ENCODE data around the gene SPRED2. TPM values are rescaled to one million over a fixed set of nuclear protein-coding genes. Genes with fewer than 3 reads are reported as not detected.
A peak's percentile ranks its signal among the peaks of the same experiment; 100 is the strongest.

The SPRED2 gene
- 10 to 100 TPM; 21.9 to 28.8 (median 25.5) TPM for total RNA-seq

DNA sequence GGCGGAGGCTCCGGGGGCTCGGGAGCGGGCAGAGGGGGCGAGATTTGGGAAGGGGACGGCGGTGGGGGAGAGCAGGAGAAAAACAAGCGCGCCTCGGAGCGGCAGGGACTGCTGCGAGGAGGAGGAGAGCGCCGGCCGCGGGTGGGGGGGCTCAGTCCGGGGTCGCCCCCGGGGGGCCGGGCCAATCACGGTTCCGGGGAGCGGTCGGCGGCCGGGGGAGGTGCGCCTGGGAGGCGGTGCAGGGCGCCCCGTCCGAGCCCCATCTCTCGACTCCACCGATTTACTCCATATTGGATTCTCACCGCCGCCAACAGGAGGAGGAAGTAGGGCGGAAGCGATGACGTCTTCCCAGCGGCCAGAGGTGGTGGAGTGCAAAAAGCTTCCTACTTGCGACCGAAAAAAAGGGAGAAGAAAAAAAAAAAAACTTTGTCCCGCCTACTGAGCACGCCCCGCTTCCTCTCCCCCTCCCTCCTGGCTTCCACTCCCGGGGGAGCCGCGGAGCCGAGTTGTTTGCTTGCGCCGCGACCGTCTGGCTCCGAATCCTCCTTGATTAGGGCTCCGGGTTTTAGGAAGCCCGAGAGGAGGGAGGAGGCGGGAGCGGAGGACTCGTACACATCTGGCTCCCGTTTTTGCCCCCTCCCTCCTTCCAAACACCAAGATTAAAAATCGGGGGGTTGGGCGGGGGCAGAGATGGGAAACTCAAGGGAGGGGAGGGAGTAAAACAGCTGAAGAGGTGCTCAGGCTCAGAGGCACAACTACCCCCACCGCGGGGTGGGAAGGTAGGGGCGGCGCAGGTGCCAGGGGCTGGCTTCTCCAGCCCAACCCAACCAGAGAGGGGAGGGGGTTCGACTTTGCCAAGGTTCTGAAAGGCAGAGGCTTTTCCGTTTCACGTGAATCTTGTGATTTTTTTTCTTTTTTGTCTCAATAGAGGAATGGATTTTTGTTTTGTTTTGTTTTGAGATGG is at the start of gene SPRED2:
Gene SPRED2, minus strand, starts transcription at position 373 of the 964 bp plus-strand sequence. CDS start 612 bp downstream, outside the sequence.
- peak; percentile 93 to 95 for DNase-seq (ENCODE audit: low spot score in 2 of 2)
- TF ChIP-seq POLR2A (IDR thresholded peaks at IDR 0.05) (peak; percentile 49 to 81), EP300 (IDR thresholded peaks at IDR 0.05) (peak; percentile 59 to 96), CTCF (IDR thresholded peaks at IDR 0.05) (peak in 3 of 5 experiments; percentile 8 to 52 (median 27))
- Histone ChIP-seq H3K4me3 (peak within 1 kb of the TSS; percentile 70 to 93 (median 78)), H3K9me3 (no peaks in the 10 kb centered on the region), H3K27me3 (no peaks in the 10 kb centered on the region), H3K27ac (peak within 1 kb of the TSS; percentile 89 to 97 (median 94)), H3K4me1 (peaks cover 0 to 44% (median 15%) of the 10 kb centered on the region in 4 donors), H3K36me3 (no peaks in the 10 kb centered on the region)
- 1 to 2% methylated on average over 65 to 66 of the region's 68 CpGs for WGBS, 2 donors

GRCh38 chr2:65481961-65482360 is 49.6 kb upstream of the SPRED2 start:
- no peaks in the 10 kb centered on the region for H3K9me3 ChIP-seq
- no peak for DNase-seq (ENCODE audit: low spot score in 2 of 2)
- TF ChIP-seq CTCF (IDR thresholded peaks at IDR 0.05) (no peak), EP300 (IDR thresholded peaks at IDR 0.05) (no peak), POLR2A (IDR thresholded peaks at IDR 0.05) (no peak)
- WGBS, 2 donors, result 98 to 99% methylated on average over 2 of the region's 2 CpGs
- H3K27me3 ChIP-seq, result no peaks in the 10 kb centered on the region
- no peaks in the 10 kb centered on the region for H3K36me3 ChIP-seq
- H3K4me3 ChIP-seq, result no peak overlapping the region
- no peak overlapping the region for H3K27ac ChIP-seq
- no peaks in the 10 kb centered on the region for H3K4me1 ChIP-seq

DNA sequence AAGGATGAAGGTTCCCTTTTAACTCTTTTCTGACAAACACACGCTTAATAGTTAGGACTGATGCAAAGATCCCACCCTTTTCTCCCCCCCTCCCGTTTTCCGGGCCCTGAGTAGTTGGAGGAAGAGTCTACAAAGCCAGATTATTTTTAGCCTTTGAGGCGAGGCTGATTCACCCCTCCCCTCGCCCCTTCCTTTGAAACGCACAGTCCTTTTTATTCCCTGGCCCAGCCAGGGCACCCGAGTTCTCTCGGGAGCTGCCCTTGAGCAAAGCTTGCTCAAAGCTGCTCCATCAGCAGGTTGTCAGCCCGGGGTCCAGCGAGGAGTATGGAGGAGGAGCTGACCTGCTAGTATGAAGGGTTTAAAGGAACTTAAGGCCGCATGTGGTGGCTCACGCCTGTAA is 47.1 kb upstream of the SPRED2 start:
- TF ChIP-seq CTCF (IDR thresholded peaks at IDR 0.05), result no peak
- TF ChIP-seq EP300 (IDR thresholded peaks at IDR 0.05), result no peak
- no peak for TF ChIP-seq POLR2A (IDR thresholded peaks at IDR 0.05)
- Histone ChIP-seq H3K9me3 (peaks cover 0 to 8% (median 0%) of the 10 kb centered on the region in 4 donors), H3K4me1 (no peaks in the 10 kb centered on the region), H3K27ac (no peak overlapping the region), H3K36me3 (no peaks in the 10 kb centered on the region), H3K4me3 (no peak overlapping the region), H3K27me3 (no peaks in the 10 kb centered on the region)
- 38 to 49% methylated on average over 12 of the region's 12 CpGs for WGBS, 2 donors
- no peak for DNase-seq (ENCODE audit: low spot score in 2 of 2)

GRCh38 chr2:65478498-65479135 is 46.2 kb upstream of the SPRED2 start:
- no peaks in the 10 kb centered on the region for H3K27me3 ChIP-seq
- H3K4me1 ChIP-seq, result no peaks in the 10 kb centered on the region
- no peak for TF ChIP-seq CTCF (IDR thresholded peaks at IDR 0.05)
- no peak for TF ChIP-seq EP300 (IDR thresholded peaks at IDR 0.05)
- TF ChIP-seq POLR2A (IDR thresholded peaks at IDR 0.05), result no peak
- no peak for DNase-seq (ENCODE audit: low spot score in 2 of 2)
- H3K4me3 ChIP-seq, result no peak overlapping the region
- H3K36me3 ChIP-seq, result no peaks in the 10 kb centered on the region
- H3K27ac ChIP-seq, result no peak overlapping the region
- 84 to 89% methylated on average over 7 of the region's 7 CpGs for WGBS, 2 donors
- peaks cover 0 to 12% (median 0%) of the 10 kb centered on the region in 4 donors for H3K9me3 ChIP-seq

DNA sequence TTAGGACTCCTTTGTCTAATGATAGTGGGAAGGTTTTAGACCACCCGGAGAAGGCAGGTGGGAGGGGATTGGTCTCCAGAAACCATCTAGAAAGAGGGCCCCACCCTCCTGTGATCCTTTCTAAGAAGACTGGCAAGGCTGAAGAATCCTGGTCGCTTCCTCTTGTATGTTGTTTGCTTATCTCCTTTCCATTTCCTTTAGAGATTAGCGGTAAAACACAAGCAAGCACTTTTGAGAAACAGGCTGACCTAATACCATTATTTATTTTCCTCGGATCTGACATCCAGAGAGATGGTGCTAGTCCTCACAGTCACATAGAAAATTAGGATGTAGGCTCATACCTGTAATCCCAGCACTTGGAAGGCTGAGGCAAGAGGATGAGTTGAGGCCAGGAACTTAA is 45.2 kb upstream of the SPRED2 start:
- no peak overlapping the region for H3K4me3 ChIP-seq
- no peaks in the 10 kb centered on the region for H3K27me3 ChIP-seq
- peaks cover 0 to 12% (median 0%) of the 10 kb centered on the region in 4 donors for H3K9me3 ChIP-seq

More for the DNA sequence above, 45.2 kb upstream of the SPRED2 start:
- Histone ChIP-seq H3K36me3 (no peaks in the 10 kb centered on the region), H3K27ac (no peak overlapping the region), H3K4me1 (no peaks in the 10 kb centered on the region)
- 84% methylated on average over 4 of the region's 4 CpGs for WGBS, 2 donors
- DNase-seq (ENCODE audit: low spot score in 2 of 2), result no peak
- TF ChIP-seq POLR2A (IDR thresholded peaks at IDR 0.05) (no peak), CTCF (IDR thresholded peaks at IDR 0.05) (no peak), EP300 (IDR thresholded peaks at IDR 0.05) (no peak)

Measured in tibial nerve (tissue), 4 donors.